Suppressor macrophage (primary cell): ENCODE measurements around the gene ZNF506.
A peak's percentile ranks its signal among the peaks of the same experiment; 100 is the strongest.
"Not testable (repeated sequence)": the region's sequence is repeated elsewhere in the genome, so short reads cannot be mapped to it uniquely, and the experiment has no call there.

Experiments
- DNase-seq, 4 experiments: peaks; one replicate each; pipeline ENCODE4 v3.0.0-alpha.2; 2020 to 2022

Gene ZNF506

GRCh38 chr19:19778666-19779065, 42.9 kb downstream of the ZNF506 start:
- DNase-seq, result no peak

GRCh38 chr19:19777692-19778091, 43.9 kb downstream of the ZNF506 start:
- no peak for DNase-seq

GRCh38 chr19:19776206-19777008, 45.1 kb downstream of the ZNF506 start:
- DNase-seq, result peak; percentile 96 to 98 (median 97)

GRCh38 chr19:19775891-19776205, 45.7 kb downstream of the ZNF506 start:
- DNase-seq, result no peak

- DNase-seq, result no peak
These were observed 47.1 kb downstream of the ZNF506 start for GRCh38 chr19:19774354-19775033.

GRCh38 chr19:19771963-19772362, 49.6 kb downstream of the ZNF506 start:
- not testable (repeated sequence) for DNase-seq

- DNase-seq, result not testable (repeated sequence)
These were observed 51.6 kb downstream of the ZNF506 start for GRCh38 chr19:19769971-19770370.

- DNase-seq, result no peak
These were observed 63.4 kb downstream of the ZNF506 start for GRCh38 chr19:19758164-19758563.

GRCh38 chr19:19752760-19753403, 68.7 kb downstream of the ZNF506 start:
- no peak for DNase-seq

- DNase-seq, result no peak
These were observed 69.7 kb downstream of the ZNF506 start for GRCh38 chr19:19751846-19752245.

- no peak for DNase-seq
These were observed 70.4 kb downstream of the ZNF506 start for GRCh38 chr19:19750842-19751790.

- DNase-seq, result no peak
These were observed 71.4 kb downstream of the ZNF506 start for GRCh38 chr19:19749908-19750841.

GRCh38 chr19:19749117-19749907, 72.2 kb downstream of the ZNF506 start:
- DNase-seq, result no peak

GRCh38 chr19:19748249-19748938, 73.2 kb downstream of the ZNF506 start:
- DNase-seq, result no peak

- no peak for DNase-seq
These were observed 74.0 kb downstream of the ZNF506 start for GRCh38 chr19:19747357-19748220.

- no peak for DNase-seq
These were observed 75.0 kb downstream of the ZNF506 start for GRCh38 chr19:19746286-19747213.

GRCh38 chr19:19745496-19746285, 75.9 kb downstream of the ZNF506 start:
- DNase-seq, result no peak
